CD14-positive monocyte (primary cell): ENCODE results near the gene PIK3CD. TPM values are rescaled to one million over a fixed set of nuclear protein-coding genes. Genes with fewer than 3 reads are reported as not detected.
A peak's percentile ranks its signal among the peaks of the same experiment; 100 is the strongest.

Source experiments
- DNase-seq, 3 donors: peaks; one replicate each; pipeline ENCODE4 v3.0.0-alpha.2; 2011 to 2022
- H2AFZ ChIP-seq: 2 replicates; pipeline ENCODE4 v1.6.0; 2012; ENCODE audit warnings: mild to moderate bottlenecking, low read depth, low read length, inconsistent platforms; ENCODE audit not compliant: insufficient read depth, poor library complexity, severe bottlenecking
- H3K27ac ChIP-seq, 2 donors: 1 replicate in 1 of 2; 2 replicates in 1 of 2; pipeline ENCODE4 v1.5.1; 2012 to 2013; ENCODE audit warnings: low read length in 2 of 2, control low read depth in 1 of 2, inconsistent platforms in 1 of 2, low read depth in 1 of 2, mild to moderate bottlenecking in 1 of 2
- H3K27me3 ChIP-seq, 2 donors: one replicate each; pipeline versions ENCODE4 v1.6.0 to v1.6.1; 2011 to 2013; ENCODE audit warnings: low read length in 2 of 2; ENCODE audit not compliant: control insufficient read depth in 2 of 2, insufficient read depth in 2 of 2
- H3K36me3 ChIP-seq, 2 donors: replicated peaks in 1 of 2; 1 replicate in 1 of 2; 2 replicates in 1 of 2; pipeline versions ENCODE4 v1.5.1 to v1.6.1; 2012 to 2013; ENCODE audit warnings: low read length in 2 of 2, control low read depth in 1 of 2, inconsistent platforms in 1 of 2, mild to moderate bottlenecking in 1 of 2; ENCODE audit not compliant: insufficient read depth in 2 of 2, control insufficient read depth in 1 of 2
- H3K4me1 ChIP-seq, 2 donors: 1 replicate in 1 of 2; 2 replicates in 1 of 2; pipeline versions ENCODE4 v1.5.1 to v1.6.1; 2012 to 2013; ENCODE audit warnings: low read length in 2 of 2, control low read depth in 1 of 2, inconsistent platforms in 1 of 2, mild to moderate bottlenecking in 1 of 2, moderate library complexity in 1 of 2; ENCODE audit not compliant: insufficient read depth in 2 of 2, control insufficient read depth in 1 of 2
- H3K4me2 ChIP-seq: replicated peaks from 2 replicates; pipeline ENCODE3; 2012; ENCODE audit warnings: low read length, moderate library complexity, mild to moderate bottlenecking; ENCODE audit not compliant: poor library complexity, severe bottlenecking; ENCODE audit errors: extremely low read depth
- H3K4me3 ChIP-seq, 3 experiments: fragments of 200-600 bp in 1 of 3; sonication (generic) in 1 of 3; replicated peaks in 1 of 3; 1 replicate in 2 of 3; 2 replicates in 1 of 3; pipeline ENCODE4 v1.5.1; 2011 to 2013; ENCODE audit warnings: low read length in 3 of 3, mild to moderate bottlenecking in 3 of 3, control low read depth in 2 of 3, low read depth in 2 of 3, inconsistent platforms in 1 of 3, moderate library complexity in 1 of 3
- H3K79me2 ChIP-seq: 2 replicates; pipeline ENCODE4 v1.6.0; 2012; ENCODE audit warnings: mild to moderate bottlenecking, control low read depth, inconsistent platforms, low read length, moderate library complexity; ENCODE audit not compliant: insufficient read depth
- H3K9ac ChIP-seq: 2 replicates; pipeline ENCODE4 v1.6.0; 2017; ENCODE audit warnings: low read length, mild to moderate bottlenecking; ENCODE audit not compliant: insufficient read depth, poor library complexity, severe bottlenecking
- H3K9me3 ChIP-seq, 2 donors: replicated peaks in 1 of 2; 1 replicate in 1 of 2; 2 replicates in 1 of 2; pipeline versions ENCODE4 v1.5.1 to v1.6.1; 2012 to 2013; ENCODE audit warnings: low read length in 2 of 2, control low read depth in 1 of 2; ENCODE audit not compliant: control insufficient read depth in 1 of 2, insufficient read depth in 1 of 2
- H4K20me1 ChIP-seq: 2 replicates; pipeline ENCODE4 v1.6.0; 2012; ENCODE audit warnings: mild to moderate bottlenecking, low read length, control low read depth, moderate library complexity; ENCODE audit not compliant: insufficient read depth
- H3K27ac Mint-ChIP-seq, 7 donors: one replicate each; pipeline ENCODE4 v1.8.0; 2020; ENCODE audit warnings: mild to moderate bottlenecking in 7 of 7, mixed read lengths in 7 of 7, moderate library complexity in 6 of 7, inconsistent platforms in 2 of 7
- H3K27me3 Mint-ChIP-seq, 3 donors: one replicate each; pipeline ENCODE4 v1.8.0; 2021 to 2022; ENCODE audit warnings: low read depth in 3 of 3, mild to moderate bottlenecking in 3 of 3, mixed read lengths in 3 of 3, moderate library complexity in 3 of 3, inconsistent platforms in 1 of 3
- H3K36me3 Mint-ChIP-seq, 2 donors: one replicate each; pipeline ENCODE4 v1.8.0; 2020; ENCODE audit warnings: mixed read lengths in 2 of 2, inconsistent platforms in 1 of 2, mild to moderate bottlenecking in 1 of 2
- H3K4me1 Mint-ChIP-seq: one replicate; pipeline ENCODE4 v1.8.0; 2020; ENCODE audit warnings: mild to moderate bottlenecking, mixed read lengths
- H3K4me3 Mint-ChIP-seq, 2 donors: one replicate each; pipeline ENCODE4 v1.8.0; 2020; ENCODE audit warnings: mild to moderate bottlenecking in 2 of 2, mixed read lengths in 2 of 2, moderate library complexity in 1 of 2
- H3K9me3 Mint-ChIP-seq, 7 donors: one replicate each; pipeline ENCODE4 v1.8.0; 2020 to 2022; ENCODE audit warnings: mixed read lengths in 7 of 7, mild to moderate bottlenecking in 6 of 7, moderate library complexity in 6 of 7, inconsistent platforms in 2 of 7
- WGBS: methylation state at CpG from one replicate; pipeline ENCODE4 v1.1.5; 2013; ENCODE audit warnings: missing lambda C conversion rate; ENCODE audit not compliant: insufficient coverage; 5-methylcytosine and 5-hydroxymethylcytosine counted together
- intact Hi-C, 2 donors: fragments of 100-400 bp; cut with micrococcal nuclease; formaldehyde crosslinking; loops; one replicate each; pipeline versions ENCODE4 v1.15.0 to v1.15.1; 2023
- polyA plus RNA-seq, 3 donors: library from polyadenylated mRNA; depleted of rRNA in 1 of 3; unstranded in 2 of 3; stranded (reverse) in 1 of 3; fragments of 300-500 nt in 2 of 3; fragments of >200 nt in 1 of 3; fragmentation: Illumina TruSeq in 2 of 3; gene quantifications; 1 replicate in 2 of 3; 2 replicates in 1 of 3; pipeline ENCODE4 v1.2.3, GENCODE V29; 2012 to 2021
- TF ChIP-seq, protein P1 (sequence below): fragments of 200-600 bp; IDR thresholded peaks from one replicate; pipeline ENCODE4 v1.8.0; 2022; ENCODE audit warnings: antibody characterized with exemption, mild to moderate bottlenecking

The PIK3CD gene
- polyA plus RNA-seq, 3 donors: 33.2 to 120 (median 52.2) TPM

DNA sequence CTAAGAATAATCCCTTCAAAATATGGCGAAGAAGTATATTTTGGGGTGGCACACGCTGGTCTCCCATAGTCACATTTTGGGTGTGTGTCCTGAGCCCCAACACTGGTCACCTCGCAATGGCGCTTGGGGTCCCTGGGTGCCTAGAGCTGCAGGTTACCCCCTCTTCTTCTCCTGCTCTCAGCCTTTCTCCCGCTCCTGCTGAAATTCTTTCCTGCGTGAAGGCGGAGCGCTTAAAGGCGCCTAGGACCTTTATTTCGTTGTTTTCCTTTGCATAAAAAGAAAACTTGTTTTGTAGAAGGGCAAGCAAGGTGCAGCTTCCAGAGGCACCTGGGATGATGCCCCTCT is 339 bp upstream of the PIK3CD start:
- Histone ChIP-seq H3K4me2 (peak overlapping the region; percentile 90), H3K79me2 (peaks cover 84% of the 10 kb centered on the region)

DNA sequence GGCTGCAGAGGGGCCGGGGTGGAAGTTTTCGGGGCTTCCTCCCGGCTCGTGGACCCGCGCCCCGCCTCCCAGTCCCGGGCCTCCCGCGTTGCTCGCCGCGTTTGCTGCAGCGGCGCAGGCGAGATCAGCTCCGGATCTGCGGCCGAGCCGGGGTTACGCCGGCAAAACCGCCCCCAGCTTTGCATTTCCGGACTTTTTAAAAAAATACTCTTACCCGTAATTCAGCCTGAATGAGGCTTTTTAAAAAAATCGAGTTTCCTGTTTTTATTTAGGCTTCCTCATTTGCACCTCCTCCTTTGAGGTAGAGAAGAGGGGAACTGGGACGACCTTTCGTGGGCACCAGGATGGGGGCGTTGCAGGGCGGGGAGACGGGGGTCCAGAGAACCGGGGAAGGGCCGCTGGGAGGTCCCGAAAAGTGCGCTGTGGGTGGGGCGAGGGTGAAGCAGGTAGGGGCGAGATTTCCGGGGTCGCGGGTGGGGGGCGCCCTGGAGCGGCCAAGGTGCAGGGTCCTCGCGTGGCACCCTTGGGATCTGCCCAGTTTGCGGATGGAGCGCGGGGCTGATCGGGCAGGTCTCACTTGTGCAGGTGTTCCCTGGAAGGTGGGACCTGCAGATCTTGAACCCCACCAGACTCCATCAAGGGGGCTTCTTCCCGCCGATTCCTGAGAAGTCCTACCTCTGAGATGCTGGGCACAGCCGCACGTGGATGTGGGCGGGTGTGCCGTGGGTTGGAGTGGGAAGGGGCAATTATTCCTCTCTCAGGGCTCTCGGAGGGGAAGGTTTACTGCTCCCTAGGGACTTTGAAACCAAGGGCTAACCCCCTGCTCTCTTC is 1.1 kb downstream of the PIK3CD start:
- H3K9me3 ChIP-seq: no peaks in the 10 kb centered on the region
- H3K4me1 ChIP-seq: peaks cover 58 to 68% of the 10 kb centered on the region in 2 donors
- intact Hi-C loops: loop anchor here (2.0 to 5.0 kb wide), 3 partner anchors 26 to 65 kb away; no protein-coding TSS in a partner anchor
- no peaks in the 10 kb centered on the region for H3K36me3 ChIP-seq
- Mint-ChIP-seq H3K27ac (peak overlapping the region; percentile 90 to 98 (median 96)), H3K9me3 (no peaks in the 10 kb centered on the region), H3K36me3 (peaks cover 3 to 4% of the 10 kb centered on the region in 2 donors), H3K4me1 (peaks cover 66% of the 10 kb centered on the region), H3K27me3 (peaks cover 0 to 2% (median 0%) of the 10 kb centered on the region in 3 donors), H3K4me3 (peak overlapping the region; percentile 97 to 99)
- no peak overlapping the region for H2AFZ ChIP-seq
- H3K79me2 ChIP-seq: peaks cover 93% of the 10 kb centered on the region
- no peaks in the 10 kb centered on the region for H3K27me3 ChIP-seq
- peak overlapping the region; percentile 90 for H3K4me2 ChIP-seq
- under 1% methylated on average over 43 of the region's 55 CpGs for WGBS
- peak overlapping the region; percentile 83 for H3K9ac ChIP-seq
- H4K20me1 ChIP-seq: peaks cover 57% of the 10 kb centered on the region
- peak overlapping the region; percentile 81 for H3K27ac ChIP-seq
- TF ChIP-seq, protein P1, sequence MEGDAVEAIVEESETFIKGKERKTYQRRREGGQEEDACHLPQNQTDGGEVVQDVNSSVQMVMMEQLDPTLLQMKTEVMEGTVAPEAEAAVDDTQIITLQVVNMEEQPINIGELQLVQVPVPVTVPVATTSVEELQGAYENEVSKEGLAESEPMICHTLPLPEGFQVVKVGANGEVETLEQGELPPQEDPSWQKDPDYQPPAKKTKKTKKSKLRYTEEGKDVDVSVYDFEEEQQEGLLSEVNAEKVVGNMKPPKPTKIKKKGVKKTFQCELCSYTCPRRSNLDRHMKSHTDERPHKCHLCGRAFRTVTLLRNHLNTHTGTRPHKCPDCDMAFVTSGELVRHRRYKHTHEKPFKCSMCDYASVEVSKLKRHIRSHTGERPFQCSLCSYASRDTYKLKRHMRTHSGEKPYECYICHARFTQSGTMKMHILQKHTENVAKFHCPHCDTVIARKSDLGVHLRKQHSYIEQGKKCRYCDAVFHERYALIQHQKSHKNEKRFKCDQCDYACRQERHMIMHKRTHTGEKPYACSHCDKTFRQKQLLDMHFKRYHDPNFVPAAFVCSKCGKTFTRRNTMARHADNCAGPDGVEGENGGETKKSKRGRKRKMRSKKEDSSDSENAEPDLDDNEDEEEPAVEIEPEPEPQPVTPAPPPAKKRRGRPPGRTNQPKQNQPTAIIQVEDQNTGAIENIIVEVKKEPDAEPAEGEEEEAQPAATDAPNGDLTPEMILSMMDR: no peak
- DNase-seq: peak; percentile 61 to 82 (median 71)
- H3K4me3 ChIP-seq: peak overlapping the region; percentile 67 to 96 (median 92)

More for the DNA sequence above, 339 bp upstream of the PIK3CD start:
- no peaks in the 10 kb centered on the region for H3K27me3 ChIP-seq
- peaks cover 55 to 63% of the 10 kb centered on the region in 2 donors for H3K4me1 ChIP-seq
- peak overlapping the region; percentile 5 to 81 for H3K27ac ChIP-seq
- Mint-ChIP-seq H3K9me3 (no peaks in the 10 kb centered on the region), H3K4me3 (peak overlapping the region; percentile 96 to 99), H3K27ac (peak overlapping the region; percentile 81 to 94 (median 91)), H3K36me3 (no peaks in the 10 kb centered on the region), H3K4me1 (peaks cover 62% of the 10 kb centered on the region), H3K27me3 (peaks cover 0 to 2% (median 0%) of the 10 kb centered on the region in 3 donors)
- peaks cover 43% of the 10 kb centered on the region for H4K20me1 ChIP-seq
- peak overlapping the region; percentile 44 for H2AFZ ChIP-seq
- no peaks in the 10 kb centered on the region for H3K9me3 ChIP-seq
- DNase-seq: no peak
- H3K9ac ChIP-seq: peak overlapping the region; percentile 83
- TF ChIP-seq, protein P1: no peak
- peak overlapping the region; percentile 67 to 96 (median 92) for H3K4me3 ChIP-seq
- intact Hi-C loops: loop anchor here (5.0 kb wide), 2 partner anchors 36 to 66 kb away; no protein-coding TSS in a partner anchor
- H3K36me3 ChIP-seq: no peaks in the 10 kb centered on the region
- WGBS: 0% methylated on average over 5 of the region's 10 CpGs
